ENCODE results near the gene FLNB.
A peak's percentile ranks its signal among the peaks of the same experiment; 100 is the strongest.

FLNB gene

DNA sequence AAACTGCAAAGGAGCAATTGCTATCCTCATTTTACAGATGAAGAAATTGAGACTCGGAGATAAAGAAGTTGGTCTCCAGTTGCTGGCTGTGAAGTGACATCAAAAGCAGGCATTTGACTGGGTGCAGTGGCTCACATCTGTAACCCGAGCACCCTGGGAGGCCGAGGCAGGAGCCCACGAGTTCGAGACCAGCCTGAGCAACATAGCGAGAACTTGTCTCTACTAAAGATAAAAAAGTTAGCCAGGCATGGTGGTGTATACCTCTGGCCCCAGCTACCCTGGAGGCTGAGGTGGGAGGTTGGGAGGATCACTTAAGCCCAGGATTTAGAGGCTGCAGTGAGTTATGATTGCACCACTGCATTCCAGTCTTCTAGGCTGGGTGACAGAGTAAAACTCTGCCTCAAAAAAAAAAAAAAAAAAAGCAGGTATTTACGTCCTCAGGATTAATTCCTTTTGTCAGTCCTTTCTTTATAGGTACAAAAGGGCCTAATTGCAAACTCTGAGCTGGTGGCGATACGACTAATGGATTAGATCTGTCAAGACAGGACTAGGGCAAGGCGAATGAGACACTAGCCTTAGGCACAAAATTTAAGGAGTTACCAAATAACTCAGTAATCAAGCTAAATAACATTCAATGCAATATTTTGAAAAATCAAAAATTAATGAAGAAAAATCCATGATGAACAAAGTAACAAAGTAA, 208.4 kb downstream of the FLNB start:
- DNase-seq = no peak

DNA sequence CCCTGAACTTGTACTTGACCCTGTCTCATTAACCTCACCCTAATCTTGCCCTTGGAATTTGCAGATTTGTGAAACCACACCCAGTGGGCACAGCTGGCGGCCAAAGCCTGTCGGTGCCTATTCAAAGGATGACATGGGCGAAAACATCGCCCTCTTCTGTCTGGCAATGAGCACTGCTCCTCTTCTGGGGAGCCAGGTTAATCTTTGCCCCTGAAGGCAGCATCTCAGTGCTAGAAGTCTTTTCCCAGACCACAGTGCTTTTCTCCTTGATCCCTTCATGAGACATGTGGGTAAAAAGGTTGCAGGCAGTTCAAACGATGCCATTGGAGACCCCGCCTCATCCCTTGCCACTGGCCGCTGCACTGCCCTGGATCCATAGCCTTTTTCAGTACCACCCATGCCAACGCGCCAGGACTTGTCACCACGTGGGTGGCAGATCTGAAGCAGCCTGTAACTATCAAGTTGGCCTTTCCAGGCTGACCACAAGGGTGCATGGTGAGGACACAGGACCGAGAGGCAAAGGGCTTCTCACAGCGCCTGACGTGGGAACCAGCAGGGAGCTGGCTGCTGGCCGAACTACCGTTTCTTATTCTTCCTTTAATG, 209.1 kb downstream of the FLNB start:
- DNase-seq = peak in 5 of 6 experiments; percentile 21 to 60 (median 48)

- no peak for DNase-seq
Observed at GRCh38 chr3:58218904-58219303, 210.7 kb downstream of the FLNB start.
